SW480 (cell line): Measurements from ENCODE around the gene PTPRJ.

Experiments used
- DNase-seq: peaks from one replicate; pipeline ENCODE4 v3.0.0-alpha.2; 2016; ENCODE audit warnings: low spot score

PTPRJ gene

GRCh38 chr11:47969401-47969800 is 11.0 kb upstream of the PTPRJ start:
- no peak for DNase-seq

GRCh38 chr11:47971501-47971900 is 8.9 kb upstream of the PTPRJ start:
- no peak for DNase-seq

GRCh38 chr11:47973173-47973572 is 7.2 kb upstream of the PTPRJ start:
- no peak for DNase-seq

- no peak for DNase-seq
These were observed 3.4 kb upstream of the PTPRJ start for GRCh38 chr11:47976931-47977330.

GRCh38 chr11:47977623-47978022 is 2.7 kb upstream of the PTPRJ start:
- no peak for DNase-seq

- DNase-seq, result no peak
These were observed 826 bp upstream of the PTPRJ start for GRCh38 chr11:47979378-47980087.

- DNase-seq, result no peak
These were observed 705 bp downstream of the PTPRJ start for GRCh38 chr11:47980907-47981621.

GRCh38 chr11:47981667-47982404 is 1.5 kb downstream of the PTPRJ start:
- DNase-seq, result no peak

GRCh38 chr11:47982616-47983015 is 2.3 kb downstream of the PTPRJ start:
- no peak for DNase-seq

GRCh38 chr11:47983464-47984397 is 3.4 kb downstream of the PTPRJ start:
- no peak for DNase-seq

- no peak for DNase-seq
These were observed 5.9 kb downstream of the PTPRJ start for GRCh38 chr11:47986219-47986618.

GRCh38 chr11:47986742-47987141 is 6.4 kb downstream of the PTPRJ start:
- DNase-seq, result peak; percentile 71

- no peak for DNase-seq
These were observed 7.0 kb downstream of the PTPRJ start for GRCh38 chr11:47987310-47987709.

- no peak for DNase-seq
These were observed 7.4 kb downstream of the PTPRJ start for GRCh38 chr11:47987781-47988180.

GRCh38 chr11:47989779-47990178 is 9.4 kb downstream of the PTPRJ start:
- no peak for DNase-seq

GRCh38 chr11:47991266-47991830 is 11.0 kb downstream of the PTPRJ start:
- DNase-seq, result peak; percentile 87

GRCh38 chr11:47991894-47992293 is 11.5 kb downstream of the PTPRJ start:
- DNase-seq, result no peak

GRCh38 chr11:47992959-47993820 is 12.8 kb downstream of the PTPRJ start:
- peak; percentile 61 for DNase-seq

- DNase-seq, result no peak
These were observed 14.1 kb downstream of the PTPRJ start for GRCh38 chr11:47994417-47994816.

GRCh38 chr11:47995360-47995769 is 15.0 kb downstream of the PTPRJ start:
- DNase-seq, result peak; percentile 83
